ENCODE results near the gene FAM117A. TPM values are rescaled to one million over a fixed set of nuclear protein-coding genes. Genes with fewer than 3 reads are reported as not detected.

FAM117A gene
- total and polyA plus RNA-seq, 2 donors from 2014 or later: 11.1 to 12.9 TPM

DNA sequence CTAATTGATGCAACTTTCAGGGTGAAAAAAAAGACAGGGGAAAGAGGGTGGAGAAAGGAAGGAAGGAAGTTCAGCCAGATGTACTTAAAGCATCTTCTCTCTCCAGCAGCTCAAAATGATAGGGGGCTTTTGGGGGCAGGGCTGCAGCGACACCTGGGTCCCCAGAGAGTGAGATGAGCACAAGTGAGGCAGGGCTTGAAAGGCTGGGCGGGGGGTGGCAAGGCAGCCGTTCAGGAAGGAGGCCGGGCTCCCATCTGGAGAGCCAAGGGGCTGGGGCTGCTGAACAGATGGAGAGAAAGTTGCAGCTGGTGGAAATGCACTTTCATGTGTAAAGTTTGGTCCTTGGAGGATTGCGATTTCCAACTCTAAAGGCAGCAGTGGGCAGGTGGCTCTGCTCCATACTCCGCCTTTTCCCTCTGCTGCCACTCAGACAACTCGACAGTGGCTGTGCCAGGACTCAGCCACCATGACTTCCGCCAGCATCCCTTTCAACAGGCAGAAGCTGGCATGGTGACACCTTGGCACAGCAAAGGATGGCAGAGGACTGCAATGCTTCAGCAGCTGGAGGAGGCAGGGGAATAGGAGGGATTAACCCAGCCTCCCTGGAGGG, 63.9 kb downstream of the FAM117A start:
- FAIRE-seq (no peak), DNase-seq (no peak)
- Histone ChIP-seq H3K9ac (ENCODE audit: low read length in 3 of 3) (no peak overlapping the region), H3K9me3 (ENCODE audit: control insufficient read depth in 2 of 3, insufficient read depth in 1 of 3, low read length in 3 of 3) (no peaks in the 10 kb centered on the region), H3K4me3 (ENCODE audit: low read length in 3 of 3) (no peak overlapping the region), H3K27me3 (ENCODE audit: control insufficient read depth, insufficient read depth, low read length) (no peaks in the 10 kb centered on the region), H3K27ac (ENCODE audit: low read depth in 2 of 2, low read length in 2 of 2) (no peak overlapping the region), H3K36me3 (ENCODE audit: control insufficient read depth in 2 of 3, insufficient read depth in 3 of 3, low read length in 3 of 3) (peaks cover 7 to 42% (median 35%) of the 10 kb centered on the region in 3 donors), H3K4me1 (ENCODE audit: control insufficient read depth in 2 of 3, insufficient read depth in 2 of 3, low read depth in 1 of 3, low read length in 3 of 3) (no peaks in the 10 kb centered on the region)
- TF ChIP-seq, protein P1, sequence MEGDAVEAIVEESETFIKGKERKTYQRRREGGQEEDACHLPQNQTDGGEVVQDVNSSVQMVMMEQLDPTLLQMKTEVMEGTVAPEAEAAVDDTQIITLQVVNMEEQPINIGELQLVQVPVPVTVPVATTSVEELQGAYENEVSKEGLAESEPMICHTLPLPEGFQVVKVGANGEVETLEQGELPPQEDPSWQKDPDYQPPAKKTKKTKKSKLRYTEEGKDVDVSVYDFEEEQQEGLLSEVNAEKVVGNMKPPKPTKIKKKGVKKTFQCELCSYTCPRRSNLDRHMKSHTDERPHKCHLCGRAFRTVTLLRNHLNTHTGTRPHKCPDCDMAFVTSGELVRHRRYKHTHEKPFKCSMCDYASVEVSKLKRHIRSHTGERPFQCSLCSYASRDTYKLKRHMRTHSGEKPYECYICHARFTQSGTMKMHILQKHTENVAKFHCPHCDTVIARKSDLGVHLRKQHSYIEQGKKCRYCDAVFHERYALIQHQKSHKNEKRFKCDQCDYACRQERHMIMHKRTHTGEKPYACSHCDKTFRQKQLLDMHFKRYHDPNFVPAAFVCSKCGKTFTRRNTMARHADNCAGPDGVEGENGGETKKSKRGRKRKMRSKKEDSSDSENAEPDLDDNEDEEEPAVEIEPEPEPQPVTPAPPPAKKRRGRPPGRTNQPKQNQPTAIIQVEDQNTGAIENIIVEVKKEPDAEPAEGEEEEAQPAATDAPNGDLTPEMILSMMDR (IDR thresholded peaks at IDR 0.05; ENCODE audit: borderline replicate concordance, extremely low read depth, insufficient read depth): no peak
- intact Hi-C loops (cut with DNase I): loop anchor here (10.0 kb wide), 1 partner anchor 75 kb away; no protein-coding TSS in a partner anchor

DNA sequence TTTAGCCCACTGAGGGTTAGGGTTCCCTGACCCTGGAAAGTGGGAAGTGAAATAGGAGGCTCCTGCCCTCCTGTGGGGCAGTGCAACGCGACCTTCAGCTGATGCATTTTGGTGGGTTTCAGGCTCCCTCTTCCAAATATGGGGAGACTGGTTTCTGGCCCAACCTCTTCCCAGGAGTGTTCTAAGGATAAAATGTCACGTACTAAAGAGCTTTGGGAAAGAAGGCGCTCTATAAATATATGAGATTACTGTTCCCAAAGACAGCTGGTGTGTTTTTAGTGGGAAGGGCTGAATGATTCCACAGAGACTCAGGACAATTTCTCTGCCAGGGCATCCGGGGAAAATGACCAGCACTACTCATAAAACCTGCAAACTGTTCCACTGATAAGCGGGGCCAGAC, 65.9 kb downstream of the FAM117A start:
- Histone ChIP-seq H3K27me3 (ENCODE audit: control insufficient read depth, insufficient read depth, low read length) (no peaks in the 10 kb centered on the region), H3K9me3 (ENCODE audit: control insufficient read depth in 2 of 3, insufficient read depth in 1 of 3, low read length in 3 of 3) (no peaks in the 10 kb centered on the region), H3K9ac (ENCODE audit: low read length in 3 of 3) (no peak overlapping the region), H3K36me3 (ENCODE audit: control insufficient read depth in 2 of 3, insufficient read depth in 3 of 3, low read length in 3 of 3) (peaks cover 5 to 23% (median 18%) of the 10 kb centered on the region in 3 donors), H3K4me3 (ENCODE audit: low read length in 3 of 3) (no peak overlapping the region), H3K27ac (ENCODE audit: low read depth in 2 of 2, low read length in 2 of 2) (no peak overlapping the region), H3K4me1 (ENCODE audit: control insufficient read depth in 2 of 3, insufficient read depth in 2 of 3, low read depth in 1 of 3, low read length in 3 of 3) (no peaks in the 10 kb centered on the region)
- TF ChIP-seq, protein P1 (IDR thresholded peaks at IDR 0.05; ENCODE audit: borderline replicate concordance, extremely low read depth, insufficient read depth): no peak
- intact Hi-C loops (cut with DNase I): no loop called here
- FAIRE-seq (no peak), DNase-seq (no peak)

DNA sequence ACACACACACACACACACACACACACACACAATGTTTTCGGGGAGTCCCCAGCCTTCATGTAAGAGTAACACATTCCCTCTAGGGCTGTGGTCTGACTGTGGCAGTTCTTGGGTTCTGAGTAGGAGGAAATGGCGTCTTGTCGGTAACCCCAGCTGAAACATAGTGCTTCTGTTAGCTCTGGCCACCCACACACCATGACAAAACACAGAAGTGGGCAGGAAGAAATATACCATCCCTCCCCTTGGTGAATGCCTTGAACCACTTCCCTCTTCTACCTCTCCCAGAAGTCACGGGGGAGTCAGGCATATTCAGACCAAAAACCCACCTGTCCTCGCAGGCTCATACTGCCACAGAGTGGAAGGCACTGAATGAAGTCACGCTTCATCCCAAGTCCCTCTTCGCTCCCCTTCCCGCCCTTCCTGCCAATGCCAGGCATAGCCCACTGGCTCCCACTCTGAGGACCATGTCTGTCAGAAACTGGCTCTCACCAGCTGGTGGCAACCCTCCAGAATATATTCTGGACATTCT, 67.6 kb downstream of the FAM117A start:
- FAIRE-seq (no peak), DNase-seq (no peak)
- Histone ChIP-seq H3K27me3 (ENCODE audit: control insufficient read depth, insufficient read depth, low read length) (no peaks in the 10 kb centered on the region), H3K36me3 (ENCODE audit: control insufficient read depth in 2 of 3, insufficient read depth in 3 of 3, low read length in 3 of 3) (peaks cover 2 to 13% (median 12%) of the 10 kb centered on the region in 3 donors), H3K4me1 (ENCODE audit: control insufficient read depth in 2 of 3, insufficient read depth in 2 of 3, low read depth in 1 of 3, low read length in 3 of 3) (no peaks in the 10 kb centered on the region), H3K9me3 (ENCODE audit: control insufficient read depth in 2 of 3, insufficient read depth in 1 of 3, low read length in 3 of 3) (no peaks in the 10 kb centered on the region), H3K9ac (ENCODE audit: low read length in 3 of 3) (no peak overlapping the region), H3K4me3 (ENCODE audit: low read length in 3 of 3) (no peak overlapping the region), H3K27ac (ENCODE audit: low read depth in 2 of 2, low read length in 2 of 2) (no peak overlapping the region)
- intact Hi-C loops (cut with DNase I): no loop called here
- TF ChIP-seq, protein P1 (IDR thresholded peaks at IDR 0.05; ENCODE audit: borderline replicate concordance, extremely low read depth, insufficient read depth): no peak

Measured in kidney (tissue), 14 donors.